Type B pancreatic cell (in vitro differentiated cells): ENCODE data around the gene FHOD3. TPM values are rescaled to one million over a fixed set of nuclear protein-coding genes. Genes with fewer than 3 reads are reported as not detected.

Experiments used
- DNase-seq: peaks from one replicate; pipeline ENCODE4 v3.0.0; 2021; ENCODE audit warnings: mixed read lengths; ENCODE audit not compliant: unreplicated experiment; ENCODE audit errors: extremely low spot score
- H3K27ac Mint-ChIP-seq: 2 replicates; pipeline ENCODE4 v1.8.0; 2021; ENCODE audit warnings: mild to moderate bottlenecking, mixed read lengths
- H3K27me3 Mint-ChIP-seq: 2 replicates; pipeline ENCODE4 v1.8.0; 2021; ENCODE audit warnings: mixed read lengths
- H3K36me3 Mint-ChIP-seq: 2 replicates; pipeline ENCODE4 v1.8.0; 2021; ENCODE audit warnings: mixed read lengths
- H3K4me1 Mint-ChIP-seq: one replicate; pipeline ENCODE4 v1.8.0; 2021; ENCODE audit warnings: mixed read lengths; ENCODE audit not compliant: unreplicated experiment
- H3K4me3 Mint-ChIP-seq: 2 replicates; pipeline ENCODE4 v1.8.0; 2021; ENCODE audit warnings: mild to moderate bottlenecking, mixed read lengths
- H3K9me3 Mint-ChIP-seq: 2 replicates; pipeline ENCODE4 v1.8.0; 2021; ENCODE audit warnings: mixed read lengths
- CTCF ChIP-seq: fragments of 200-600 bp; sonication (generic); conservative IDR thresholded peaks from 2 replicates; pipeline ENCODE4 v1.5.0; 2021; ENCODE audit warnings: antibody characterized with exemption, mild to moderate bottlenecking
- total RNA-seq: library from RNA; stranded (reverse); gene quantifications from 2 replicates; pipeline ENCODE4 v1.2.1, GENCODE V29; 2021; ENCODE audit warnings: low replicate concordance

FHOD3 gene
- total RNA-seq, 1 donor from 2014 or later: 5.3 TPM

GRCh38 chr18:36408606-36409005, 111.1 kb downstream of the FHOD3 start:
- Mint-ChIP-seq H3K27ac (no peak overlapping the region), H3K36me3 (no peaks in the 10 kb centered on the region), H3K4me3 (no peak overlapping the region), H3K9me3 (peaks cover 5% of the 10 kb centered on the region), H3K4me1 (peaks cover 5% of the 10 kb centered on the region), H3K27me3 (no peaks in the 10 kb centered on the region)
- DNase-seq: no peak
- no peak for TF ChIP-seq CTCF

GRCh38 chr18:36409779-36410178, 112.3 kb downstream of the FHOD3 start:
- no peak overlapping the region for H3K4me3 Mint-ChIP-seq
- no peak for TF ChIP-seq CTCF
- peaks cover 5% of the 10 kb centered on the region for H3K9me3 Mint-ChIP-seq
- no peaks in the 10 kb centered on the region for H3K36me3 Mint-ChIP-seq
- no peak for DNase-seq
- H3K4me1 Mint-ChIP-seq: no peaks in the 10 kb centered on the region
- no peaks in the 10 kb centered on the region for H3K27me3 Mint-ChIP-seq
- no peak overlapping the region for H3K27ac Mint-ChIP-seq

GRCh38 chr18:36410346-36410745, 112.8 kb downstream of the FHOD3 start:
- DNase-seq: no peak
- peaks cover 4% of the 10 kb centered on the region for H3K4me1 Mint-ChIP-seq
- peaks cover 5% of the 10 kb centered on the region for H3K9me3 Mint-ChIP-seq
- no peaks in the 10 kb centered on the region for H3K27me3 Mint-ChIP-seq
- H3K4me3 Mint-ChIP-seq: no peak overlapping the region
- TF ChIP-seq CTCF: no peak
- no peaks in the 10 kb centered on the region for H3K36me3 Mint-ChIP-seq
- H3K27ac Mint-ChIP-seq: no peak overlapping the region

DNA sequence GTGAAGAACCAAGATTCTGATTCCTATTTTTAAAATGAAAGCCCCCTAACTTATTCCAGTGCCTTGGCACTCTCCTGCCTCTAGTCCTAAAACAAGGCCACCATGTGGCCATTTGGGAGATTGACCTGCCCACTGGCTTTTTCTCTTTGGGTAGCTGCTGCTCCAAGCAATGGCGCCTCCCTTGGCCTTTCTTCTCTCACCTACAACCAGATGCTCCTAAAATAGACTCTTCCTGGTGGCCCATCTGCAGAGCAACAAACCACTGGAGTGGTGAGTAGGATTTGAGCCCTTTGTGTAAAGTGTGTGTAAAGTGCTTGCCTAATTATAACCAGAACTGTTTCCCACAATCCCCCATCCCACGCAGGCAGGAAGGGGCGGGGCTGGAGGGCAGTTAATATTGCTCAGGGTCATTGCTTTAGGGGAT, 114.2 kb downstream of the FHOD3 start:
- Mint-ChIP-seq H3K9me3 (peaks cover 5% of the 10 kb centered on the region), H3K4me3 (no peak overlapping the region)
- DNase-seq: no peak

GRCh38 chr18:36412778-36413177, 115.3 kb downstream of the FHOD3 start:
- Mint-ChIP-seq H3K4me1 (peaks cover 7% of the 10 kb centered on the region), H3K27me3 (no peaks in the 10 kb centered on the region), H3K36me3 (no peaks in the 10 kb centered on the region), H3K4me3 (no peak overlapping the region), H3K9me3 (peaks cover 5% of the 10 kb centered on the region), H3K27ac (no peak overlapping the region)
- peak; percentile 60 for TF ChIP-seq CTCF
- DNase-seq: no peak

More for the DNA sequence above, 114.2 kb downstream of the FHOD3 start:
- Mint-ChIP-seq H3K27me3 (no peaks in the 10 kb centered on the region), H3K27ac (no peak overlapping the region), H3K4me1 (peaks cover 7% of the 10 kb centered on the region), H3K36me3 (no peaks in the 10 kb centered on the region)
- peak; percentile 70 for TF ChIP-seq CTCF

DNA sequence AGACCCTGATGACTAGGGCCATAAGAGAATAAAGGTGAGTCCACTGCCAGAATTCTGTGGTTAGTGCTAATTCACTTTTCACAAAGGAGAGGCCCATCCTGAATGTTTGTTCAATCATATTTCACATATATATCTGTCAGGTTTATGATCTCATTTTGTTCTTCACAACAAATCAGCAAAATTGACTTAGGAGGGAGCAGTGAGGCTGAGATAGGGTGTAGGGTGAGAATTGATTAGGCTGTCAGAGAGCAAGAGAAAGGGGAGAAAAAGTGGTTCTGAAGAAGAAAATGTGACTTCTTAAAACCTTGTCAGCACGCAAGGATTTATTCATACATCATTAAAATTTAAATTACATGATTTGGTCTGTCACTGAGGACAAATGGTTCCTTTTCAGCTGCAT, 117.7 kb downstream of the FHOD3 start:
- DNase-seq: no peak
- Mint-ChIP-seq H3K4me3 (no peak overlapping the region), H3K9me3 (peaks cover under 1% of the 10 kb centered on the region), H3K36me3 (no peaks in the 10 kb centered on the region), H3K27ac (no peak overlapping the region), H3K27me3 (peaks cover 2% of the 10 kb centered on the region), H3K4me1 (peaks cover 7% of the 10 kb centered on the region)
- TF ChIP-seq CTCF: no peak
